ENCODE data around the gene EFNA5.

DNA sequence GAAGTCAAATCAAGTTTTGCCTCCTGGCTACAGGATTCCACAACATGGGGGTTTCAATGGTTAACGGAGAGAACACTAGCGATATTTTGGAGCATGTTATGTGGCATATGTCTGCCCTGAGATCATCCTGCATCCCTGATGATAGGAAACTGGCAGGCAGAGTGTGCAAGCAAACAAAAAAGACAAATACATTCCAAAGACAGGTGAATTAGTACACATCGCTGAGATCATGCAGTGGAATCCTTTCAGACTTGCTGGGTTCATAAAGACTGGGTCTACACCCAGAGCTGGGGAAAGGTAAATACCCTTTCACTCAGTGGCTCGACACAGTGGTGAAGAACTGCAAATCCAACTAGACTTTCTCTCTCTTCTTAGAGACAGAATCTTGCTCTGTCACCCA, 286.5 kb downstream of the EFNA5 start:
- TF ChIP-seq CTCF (IDR thresholded peaks at IDR 0.05; ENCODE audit: low read length) (no peak), EZH2 (IDR thresholded peaks at IDR 0.05; ENCODE audit: borderline replicate concordance, low read length) (no peak)

Measured in OCI-LY1 (cell line).